ENCODE results near the gene CORO2A.

The CORO2A gene

GRCh38 chr9:98234245-98234825, 41.9 kb upstream of the CORO2A start:
- Histone ChIP-seq H3K27ac (ENCODE audit: low read depth, low read length) (no peak overlapping the region), H3K56ac (ENCODE audit: low read length) (no peak overlapping the region), H3K18ac (ENCODE audit: low read length) (no peak overlapping the region), H2BK120ac (ENCODE audit: low read depth, low read length) (no peak overlapping the region), H3K36me3 (ENCODE audit: control insufficient read depth, insufficient read depth, low read length) (peaks cover 7% of the 10 kb centered on the region), H3K4me1 (ENCODE audit: control insufficient read depth, low read depth, low read length) (no peaks in the 10 kb centered on the region), H4K8ac (ENCODE audit: low read depth, low read length) (no peak overlapping the region), H2BK15ac (replicated peaks; ENCODE audit: low read depth) (no peak overlapping the region), H3K9ac (ENCODE audit: low read length) (no peak overlapping the region), H3K4me3 (ENCODE audit: low read length) (no peak overlapping the region), H2BK5ac (ENCODE audit: low read length) (no peak overlapping the region), H3K27me3 (ENCODE audit: insufficient read depth, low read length, poor library complexity) (no peaks in the 10 kb centered on the region), H4K5ac (ENCODE audit: low read length) (no peak overlapping the region), H3K79me1 (ENCODE audit: low read length) (no peaks in the 10 kb centered on the region), H3K4ac (ENCODE audit: low read depth, low read length) (no peak overlapping the region), H2AK5ac (ENCODE audit: low read length) (no peak overlapping the region), H3K4me2 (ENCODE audit: low read length) (no peak overlapping the region), H3K79me2 (ENCODE audit: control insufficient read depth, insufficient read depth, low read length) (no peaks in the 10 kb centered on the region), H3K23ac (ENCODE audit: low read length) (no peak overlapping the region)
- WGBS (ENCODE audit: extremely low coverage, insufficient coverage, low lambda C conversion rate): no CpG with 5 or more reads among the region's 9 CpGs
- DNase-seq: no peak

DNA sequence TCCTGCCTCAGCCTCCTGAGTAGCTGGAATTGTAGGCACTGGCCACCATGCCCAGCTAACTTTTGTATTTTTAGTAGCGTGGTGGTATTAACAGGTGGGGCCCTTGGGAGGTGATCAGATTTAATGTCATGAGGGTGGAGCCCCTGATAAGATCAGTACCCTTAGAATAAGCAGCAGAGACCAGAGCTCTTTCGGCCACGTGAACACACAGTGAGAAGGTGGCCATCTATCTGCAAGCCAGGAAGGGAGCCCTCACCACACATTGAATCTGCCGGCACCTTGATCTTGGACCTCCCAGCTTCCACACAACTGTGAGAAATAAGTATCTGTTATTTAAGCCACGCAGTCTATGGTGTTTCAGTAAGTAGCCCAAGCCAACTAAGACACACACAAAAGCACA, 40.5 kb upstream of the CORO2A start:
- no CpG with 5 or more reads among the region's 5 CpGs for WGBS (ENCODE audit: extremely low coverage, insufficient coverage, low lambda C conversion rate)
- Histone ChIP-seq H3K27ac (ENCODE audit: low read depth, low read length) (no peak overlapping the region), H3K23ac (ENCODE audit: low read length) (no peak overlapping the region), H3K27me3 (ENCODE audit: insufficient read depth, low read length, poor library complexity) (no peaks in the 10 kb centered on the region), H3K18ac (ENCODE audit: low read length) (no peak overlapping the region), H3K79me2 (ENCODE audit: control insufficient read depth, insufficient read depth, low read length) (no peaks in the 10 kb centered on the region), H3K36me3 (ENCODE audit: control insufficient read depth, insufficient read depth, low read length) (peaks cover 11% of the 10 kb centered on the region), H3K4ac (ENCODE audit: low read depth, low read length) (no peak overlapping the region), H3K4me2 (ENCODE audit: low read length) (no peak overlapping the region), H2BK5ac (ENCODE audit: low read length) (no peak overlapping the region), H2BK120ac (ENCODE audit: low read depth, low read length) (no peak overlapping the region), H3K4me1 (ENCODE audit: control insufficient read depth, low read depth, low read length) (no peaks in the 10 kb centered on the region), H3K9ac (ENCODE audit: low read length) (no peak overlapping the region), H3K56ac (ENCODE audit: low read length) (no peak overlapping the region), H2AK5ac (ENCODE audit: low read length) (no peak overlapping the region), H2BK15ac (replicated peaks; ENCODE audit: low read depth) (no peak overlapping the region), H3K4me3 (ENCODE audit: low read length) (no peak overlapping the region), H4K8ac (ENCODE audit: low read depth, low read length) (no peak overlapping the region), H4K5ac (ENCODE audit: low read length) (no peak overlapping the region), H3K79me1 (ENCODE audit: low read length) (no peaks in the 10 kb centered on the region)
- no peak for DNase-seq

GRCh38 chr9:98231770-98232478, 39.5 kb upstream of the CORO2A start:
- no CpG with 5 or more reads among the region's 6 CpGs for WGBS (ENCODE audit: extremely low coverage, insufficient coverage, low lambda C conversion rate)

GRCh38 chr9:98230789-98231188, 38.4 kb upstream of the CORO2A start:
- DNase-seq: no peak
- Histone ChIP-seq H4K8ac (ENCODE audit: low read depth, low read length) (no peak overlapping the region), H3K4me2 (ENCODE audit: low read length) (no peak overlapping the region), H3K23ac (ENCODE audit: low read length) (no peak overlapping the region), H2BK5ac (ENCODE audit: low read length) (no peak overlapping the region), H2BK15ac (replicated peaks; ENCODE audit: low read depth) (no peak overlapping the region), H3K56ac (ENCODE audit: low read length) (no peak overlapping the region), H3K79me2 (ENCODE audit: control insufficient read depth, insufficient read depth, low read length) (no peaks in the 10 kb centered on the region), H3K27ac (ENCODE audit: low read depth, low read length) (no peak overlapping the region), H3K27me3 (ENCODE audit: insufficient read depth, low read length, poor library complexity) (no peaks in the 10 kb centered on the region), H2BK120ac (ENCODE audit: low read depth, low read length) (no peak overlapping the region), H3K4ac (ENCODE audit: low read depth, low read length) (no peak overlapping the region), H4K5ac (ENCODE audit: low read length) (no peak overlapping the region), H3K4me3 (ENCODE audit: low read length) (no peak overlapping the region), H3K36me3 (ENCODE audit: control insufficient read depth, insufficient read depth, low read length) (peaks cover 11% of the 10 kb centered on the region), H2AK5ac (ENCODE audit: low read length) (no peak overlapping the region), H3K9ac (ENCODE audit: low read length) (no peak overlapping the region), H3K4me1 (ENCODE audit: control insufficient read depth, low read depth, low read length) (no peaks in the 10 kb centered on the region), H3K79me1 (ENCODE audit: low read length) (no peaks in the 10 kb centered on the region), H3K18ac (ENCODE audit: low read length) (no peak overlapping the region)
- no CpG with 5 or more reads among the region's 6 CpGs for WGBS (ENCODE audit: extremely low coverage, insufficient coverage, low lambda C conversion rate)

More at GRCh38 chr9:98231770-98232478, 39.5 kb upstream of the CORO2A start:
- Histone ChIP-seq H2BK120ac (ENCODE audit: low read depth, low read length) (no peak overlapping the region), H3K79me1 (ENCODE audit: low read length) (no peaks in the 10 kb centered on the region), H3K4ac (ENCODE audit: low read depth, low read length) (no peak overlapping the region), H3K4me1 (ENCODE audit: control insufficient read depth, low read depth, low read length) (no peaks in the 10 kb centered on the region), H3K18ac (ENCODE audit: low read length) (no peak overlapping the region), H2AK5ac (ENCODE audit: low read length) (no peak overlapping the region), H3K27me3 (ENCODE audit: insufficient read depth, low read length, poor library complexity) (no peaks in the 10 kb centered on the region), H3K23ac (ENCODE audit: low read length) (no peak overlapping the region), H4K5ac (ENCODE audit: low read length) (no peak overlapping the region), H3K36me3 (ENCODE audit: control insufficient read depth, insufficient read depth, low read length) (peaks cover 11% of the 10 kb centered on the region), H2BK15ac (replicated peaks; ENCODE audit: low read depth) (no peak overlapping the region), H3K9ac (ENCODE audit: low read length) (no peak overlapping the region), H3K4me2 (ENCODE audit: low read length) (no peak overlapping the region), H3K4me3 (ENCODE audit: low read length) (no peak overlapping the region), H3K56ac (ENCODE audit: low read length) (no peak overlapping the region), H4K8ac (ENCODE audit: low read depth, low read length) (no peak overlapping the region), H2BK5ac (ENCODE audit: low read length) (no peak overlapping the region), H3K79me2 (ENCODE audit: control insufficient read depth, insufficient read depth, low read length) (no peaks in the 10 kb centered on the region), H3K27ac (ENCODE audit: low read depth, low read length) (no peak overlapping the region)
- no peak for DNase-seq

DNA sequence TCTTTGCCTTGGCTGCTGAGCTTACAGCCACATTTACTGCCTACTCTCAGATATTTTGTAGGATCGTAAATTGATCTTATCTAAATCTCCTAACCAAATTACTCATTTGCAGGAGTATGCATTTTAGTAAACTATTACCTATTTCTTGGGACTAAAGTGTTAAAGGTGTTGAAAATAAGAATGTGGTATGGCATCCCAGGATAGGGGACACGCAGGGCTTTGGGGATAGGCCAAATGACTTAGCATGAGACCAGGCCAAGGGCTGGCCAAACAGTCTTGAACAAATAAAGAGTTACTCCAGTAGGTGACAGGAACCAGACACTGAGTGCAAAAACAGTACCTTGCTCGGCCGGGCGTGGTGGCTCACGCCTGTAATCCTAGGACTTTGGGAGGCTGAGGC, 37.9 kb upstream of the CORO2A start:
- Histone ChIP-seq H3K79me2 (ENCODE audit: control insufficient read depth, insufficient read depth, low read length) (no peaks in the 10 kb centered on the region), H3K27me3 (ENCODE audit: insufficient read depth, low read length, poor library complexity) (no peaks in the 10 kb centered on the region), H2BK15ac (replicated peaks; ENCODE audit: low read depth) (no peak overlapping the region), H3K9ac (ENCODE audit: low read length) (no peak overlapping the region), H3K4me2 (ENCODE audit: low read length) (no peak overlapping the region), H2AK5ac (ENCODE audit: low read length) (no peak overlapping the region), H3K79me1 (ENCODE audit: low read length) (no peaks in the 10 kb centered on the region), H3K56ac (ENCODE audit: low read length) (no peak overlapping the region), H2BK5ac (ENCODE audit: low read length) (no peak overlapping the region), H3K23ac (ENCODE audit: low read length) (no peak overlapping the region), H3K36me3 (ENCODE audit: control insufficient read depth, insufficient read depth, low read length) (peaks cover 11% of the 10 kb centered on the region), H3K4ac (ENCODE audit: low read depth, low read length) (no peak overlapping the region), H4K8ac (ENCODE audit: low read depth, low read length) (no peak overlapping the region), H3K4me1 (ENCODE audit: control insufficient read depth, low read depth, low read length) (no peaks in the 10 kb centered on the region), H3K27ac (ENCODE audit: low read depth, low read length) (no peak overlapping the region), H3K4me3 (ENCODE audit: low read length) (no peak overlapping the region), H3K18ac (ENCODE audit: low read length) (no peak overlapping the region), H2BK120ac (ENCODE audit: low read depth, low read length) (no peak overlapping the region), H4K5ac (ENCODE audit: low read length) (no peak overlapping the region)
- WGBS (ENCODE audit: extremely low coverage, insufficient coverage, low lambda C conversion rate): no CpG with 5 or more reads among the region's 6 CpGs
- DNase-seq: no peak

GRCh38 chr9:98229620-98230019, 37.2 kb upstream of the CORO2A start:
- Histone ChIP-seq H4K8ac (ENCODE audit: low read depth, low read length) (no peak overlapping the region), H3K4ac (ENCODE audit: low read depth, low read length) (no peak overlapping the region), H3K56ac (ENCODE audit: low read length) (no peak overlapping the region), H3K18ac (ENCODE audit: low read length) (no peak overlapping the region), H3K36me3 (ENCODE audit: control insufficient read depth, insufficient read depth, low read length) (peaks cover 11% of the 10 kb centered on the region), H3K9ac (ENCODE audit: low read length) (no peak overlapping the region), H2BK5ac (ENCODE audit: low read length) (no peak overlapping the region), H4K5ac (ENCODE audit: low read length) (no peak overlapping the region), H3K4me2 (ENCODE audit: low read length) (no peak overlapping the region), H3K27me3 (ENCODE audit: insufficient read depth, low read length, poor library complexity) (no peaks in the 10 kb centered on the region), H2AK5ac (ENCODE audit: low read length) (no peak overlapping the region), H3K4me1 (ENCODE audit: control insufficient read depth, low read depth, low read length) (no peaks in the 10 kb centered on the region), H3K4me3 (ENCODE audit: low read length) (no peak overlapping the region), H3K79me1 (ENCODE audit: low read length) (no peaks in the 10 kb centered on the region), H3K23ac (ENCODE audit: low read length) (no peak overlapping the region), H2BK120ac (ENCODE audit: low read depth, low read length) (no peak overlapping the region), H2BK15ac (replicated peaks; ENCODE audit: low read depth) (no peak overlapping the region), H3K79me2 (ENCODE audit: control insufficient read depth, insufficient read depth, low read length) (no peaks in the 10 kb centered on the region), H3K27ac (ENCODE audit: low read depth, low read length) (no peak overlapping the region)
- no CpG with 5 or more reads among the region's 3 CpGs for WGBS (ENCODE audit: extremely low coverage, insufficient coverage, low lambda C conversion rate)
- no peak for DNase-seq

Measured in mesendoderm (in vitro differentiated cells).